ENCODE results near the gene DIP2C.

GRCh38 chr10:371515-371914 is 318.0 kb downstream of the DIP2C start:
- no peak for TF ChIP-seq CTCF (IDR thresholded peaks at IDR 0.05)
- TF ChIP-seq EZH2phosphoT487 (IDR thresholded peaks at IDR 0.05): no peak
- TF ChIP-seq EZH2 (IDR thresholded peaks at IDR 0.05): no peak

Data from neural progenitor cell (in vitro differentiated cells).